Activated CD4-positive, alpha-beta T cell treated with anti-CD3 and anti-CD28 coated beads, Interleukin-2, amount 50 U/mL, for 1 hour (primary cell): ENCODE measurements around the gene KLRF1.

Experiments used
- DNase-seq: peaks from one replicate; pipeline ENCODE4 v3.0.0-alpha.2; 2020

Gene KLRF1

DNA sequence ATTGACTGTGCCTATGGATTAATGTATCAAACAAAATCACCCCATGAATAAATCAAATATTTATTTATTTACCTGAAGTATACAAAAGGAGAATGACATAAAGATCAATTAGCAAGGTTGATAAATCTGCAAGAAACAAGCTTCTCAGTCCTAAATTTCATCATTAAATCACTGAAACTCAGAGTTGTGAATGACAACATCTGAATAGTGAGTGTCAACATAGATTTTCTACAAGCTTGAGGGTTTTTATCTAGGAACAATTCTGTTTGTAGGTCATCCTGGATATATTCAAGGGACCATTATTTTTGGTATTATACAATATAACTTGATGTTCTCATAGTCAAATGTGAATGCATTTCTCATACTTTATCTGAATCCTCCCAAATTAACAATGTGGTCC is 17.4 kb upstream of the KLRF1 start:
- DNase-seq: no peak

DNA sequence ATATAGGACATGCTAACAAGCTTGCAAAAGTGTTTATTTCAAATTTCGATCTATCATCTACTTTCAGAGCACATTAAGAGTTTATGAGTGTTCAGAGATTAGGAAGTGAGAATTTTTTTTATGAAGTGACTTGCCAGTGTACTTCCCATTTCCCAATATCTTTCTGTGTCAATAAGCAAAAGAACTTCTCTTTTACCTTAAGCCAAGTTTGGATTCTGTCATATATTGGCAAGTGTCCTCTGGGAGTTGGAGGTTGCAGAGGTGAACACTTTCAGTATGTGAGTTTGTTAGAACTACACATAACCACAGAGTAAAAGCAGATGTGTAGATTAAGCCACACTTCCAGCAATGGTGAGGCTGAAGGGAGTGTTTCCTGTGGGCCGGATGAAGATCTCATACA is 16.6 kb upstream of the KLRF1 start:
- no peak for DNase-seq

GRCh38 chr12:9811621-9812020 is 15.7 kb upstream of the KLRF1 start:
- no peak for DNase-seq

- peak; percentile 94 for DNase-seq
Measured at GRCh38 chr12:9813821-9814798, 13.2 kb upstream of the KLRF1 start.

DNA sequence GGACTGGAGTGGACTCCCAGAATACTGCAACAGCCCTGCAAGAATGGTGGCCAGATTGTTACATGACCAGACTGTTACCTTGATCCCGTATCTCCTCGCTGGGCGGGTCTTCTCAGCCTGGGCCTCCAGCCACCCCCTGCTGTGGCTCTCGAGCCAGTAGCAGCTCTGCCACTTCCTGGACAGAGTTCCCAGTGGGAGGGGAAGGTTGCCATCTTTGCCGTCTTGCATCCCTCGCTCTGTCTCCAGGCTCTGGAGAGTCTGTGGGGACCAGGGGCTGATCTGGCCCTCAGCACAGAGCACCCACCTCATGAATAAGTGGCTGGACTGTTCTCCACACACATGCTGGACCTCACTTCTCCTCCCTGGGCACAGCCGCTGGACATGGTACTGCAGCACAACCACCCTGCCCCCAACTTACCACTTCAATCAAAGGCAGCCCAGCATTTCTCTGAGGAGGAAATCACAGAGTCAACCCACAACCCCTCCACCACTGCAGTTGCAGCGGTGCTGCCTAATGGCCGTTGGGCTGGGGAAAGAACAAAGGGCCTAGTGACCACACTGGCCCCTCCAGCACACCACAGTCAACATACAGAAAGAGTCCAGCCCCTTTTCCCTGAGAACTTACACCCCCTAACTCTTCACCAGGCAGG is 6.9 kb upstream of the KLRF1 start:
- DNase-seq: no peak

GRCh38 chr12:9829483-9829882 is 2.2 kb downstream of the KLRF1 start:
- DNase-seq: no peak

GRCh38 chr12:9829982-9830381 is 2.7 kb downstream of the KLRF1 start:
- DNase-seq: no peak

- no peak for DNase-seq
Measured at GRCh38 chr12:9831720-9832119, 4.4 kb downstream of the KLRF1 start.

GRCh38 chr12:9843407-9843806 is 16.1 kb downstream of the KLRF1 start:
- no peak for DNase-seq

GRCh38 chr12:9848899-9849298 is 21.6 kb downstream of the KLRF1 start:
- no peak for DNase-seq

GRCh38 chr12:9851050-9851449 is 23.8 kb downstream of the KLRF1 start:
- no peak for DNase-seq

- no peak for DNase-seq
Measured at GRCh38 chr12:9851927-9852326, 24.6 kb downstream of the KLRF1 start.

DNA sequence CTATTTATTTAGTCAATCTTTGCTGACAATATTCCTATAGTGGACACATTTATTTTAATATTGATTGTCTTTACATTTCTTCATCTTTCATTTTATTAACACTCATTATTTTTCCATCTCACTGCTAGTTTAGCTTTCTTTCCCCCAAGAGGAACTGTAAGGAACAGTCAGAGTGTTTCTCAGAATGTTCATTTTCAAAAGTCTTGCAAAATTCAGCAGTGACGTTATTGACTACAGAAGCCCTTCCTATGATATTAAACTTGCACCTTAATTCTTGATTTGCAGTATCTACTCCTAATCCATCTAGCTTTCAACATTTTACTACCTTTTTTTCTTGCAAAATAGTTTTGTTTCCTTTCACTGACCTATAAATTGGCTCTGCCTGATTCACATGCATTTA is 28.9 kb downstream of the KLRF1 start:
- no peak for DNase-seq

- DNase-seq: no peak
Measured at GRCh38 chr12:9856894-9857293, 29.6 kb downstream of the KLRF1 start.

- DNase-seq: no peak
Measured at GRCh38 chr12:9858135-9858534, 30.9 kb downstream of the KLRF1 start.

- DNase-seq: no peak
Measured at GRCh38 chr12:9864913-9865675, 37.8 kb downstream of the KLRF1 start.

- DNase-seq: no peak
Measured at GRCh38 chr12:9866860-9867269, 39.6 kb downstream of the KLRF1 start.

GRCh38 chr12:9867531-9867930 is 40.2 kb downstream of the KLRF1 start:
- DNase-seq: no peak

DNA sequence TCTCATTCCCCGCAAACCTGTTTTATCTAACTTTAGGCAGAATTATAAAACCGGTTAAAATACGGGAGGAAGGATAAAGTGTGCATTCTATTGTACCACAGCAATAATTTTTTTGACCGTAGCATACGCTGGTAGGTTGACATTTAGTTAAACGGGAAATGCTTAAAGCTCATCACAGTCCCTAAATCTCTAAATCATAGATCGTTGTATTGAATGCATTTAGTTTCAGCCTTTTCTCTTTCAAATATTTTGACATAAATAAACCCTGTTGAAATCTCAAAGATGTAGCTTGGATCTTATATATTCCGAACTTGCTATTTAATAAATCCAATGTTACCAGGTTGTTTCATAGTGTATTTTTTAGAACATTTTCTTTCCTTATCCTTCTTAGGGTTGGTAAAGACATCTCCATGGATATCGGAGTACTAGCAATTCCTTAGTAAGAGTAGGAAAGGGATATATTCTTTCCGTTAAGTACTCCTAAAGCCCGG is 41.1 kb downstream of the KLRF1 start:
- no peak for DNase-seq

GRCh38 chr12:9868951-9869306 is 41.6 kb downstream of the KLRF1 start:
- no peak for DNase-seq

- no peak for DNase-seq
Measured at GRCh38 chr12:9869307-9870161, 42.3 kb downstream of the KLRF1 start, which contains the start of gene CLEC2B. Gene CLEC2B, minus strand, starts transcription at chr12:9869354.

GRCh38 chr12:9870286-9870866 is 43.1 kb downstream of the KLRF1 start:
- DNase-seq: no peak
